Daoy (cell line): Measurements from ENCODE around the gene PHAF1. TPM values are rescaled to one million over a fixed set of nuclear protein-coding genes. Genes with fewer than 3 reads are reported as not detected.

Source experiments
- DNase-seq: peaks from one replicate; pipeline ENCODE4 v3.0.0-alpha.2; 2015; ENCODE audit warnings: low read depth
- total RNA-seq: library from RNA; depleted of rRNA; stranded (reverse); fragments of >200 nt; shearing (Covaris generic); gene quantifications from 2 replicates; pipeline ENCODE4 v1.2.3, GENCODE V29; 2014

PHAF1 gene
- total RNA-seq, 1 experiment from 2014 or later, result 12.5 TPM

DNA sequence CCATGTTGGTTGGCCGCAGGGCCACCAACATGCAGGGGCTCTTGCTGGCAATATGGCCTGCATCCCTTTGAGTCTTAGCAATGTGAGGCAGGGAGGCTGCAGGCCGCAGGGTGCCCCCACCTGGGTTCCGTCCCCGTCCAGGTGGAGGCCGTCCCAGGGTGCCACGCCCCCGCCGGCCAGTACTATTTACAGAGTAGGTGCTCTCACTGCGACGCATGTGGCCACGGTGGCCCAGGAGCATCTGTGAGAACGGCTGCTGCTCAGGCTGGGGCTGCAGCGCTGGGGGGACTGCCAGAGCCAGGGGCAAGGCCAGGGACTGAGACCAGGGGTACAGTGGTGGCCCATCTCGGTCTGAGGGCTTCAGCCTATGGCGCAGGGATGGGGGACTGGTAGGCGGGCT, 70.4 kb downstream of the PHAF1 start:
- no peak for DNase-seq

GRCh38 chr16:67181346-67181745, 71.6 kb downstream of the PHAF1 start:
- DNase-seq, result peak; percentile 59

- no peak for DNase-seq
These were observed 72.5 kb downstream of the PHAF1 start for GRCh38 chr16:67182288-67182687.

GRCh38 chr16:67183284-67183626, 73.5 kb downstream of the PHAF1 start:
- DNase-seq, result no peak

DNA sequence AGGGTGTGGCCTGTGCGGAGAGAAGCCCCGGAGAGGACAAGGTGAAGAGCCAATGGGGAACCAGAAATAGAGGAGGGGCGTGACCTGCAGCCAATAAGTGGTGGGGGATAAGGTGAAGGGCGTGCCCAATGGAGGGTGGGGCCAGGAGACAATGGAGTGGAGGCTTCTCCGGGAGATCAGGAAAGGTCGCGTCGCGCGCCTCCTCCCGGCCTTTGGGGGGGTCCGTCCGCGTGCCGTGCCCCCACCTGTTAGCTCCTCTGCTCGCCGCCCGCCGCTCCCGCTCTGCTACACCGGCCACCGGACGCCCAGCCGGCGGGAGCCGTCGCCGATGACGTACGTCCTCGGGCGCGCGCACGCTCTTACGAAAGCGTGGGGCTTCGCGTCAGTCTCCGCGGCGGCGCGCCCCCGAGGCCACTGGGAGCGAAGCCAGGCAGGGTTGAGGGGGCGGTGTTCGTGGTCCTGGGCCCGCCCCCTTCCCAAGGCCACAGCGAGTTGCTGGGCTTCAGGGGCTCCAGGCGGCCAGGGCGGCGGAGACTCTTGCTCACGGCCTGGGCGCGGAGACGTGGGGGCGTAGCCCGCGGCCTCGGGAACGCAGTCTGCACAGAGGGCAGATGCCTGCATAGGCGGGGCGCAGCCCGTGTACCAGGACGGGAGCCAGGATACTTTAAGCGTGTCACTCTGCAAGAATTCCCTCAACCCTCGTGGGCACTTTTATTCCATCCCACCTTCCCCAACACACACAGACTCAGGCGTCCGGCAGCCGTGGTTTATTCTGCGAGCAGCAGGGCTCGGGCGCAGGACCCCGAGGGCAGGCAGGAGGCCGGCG, 74.1 kb downstream of the PHAF1 start, which contains the start of gene MATCAP1:
Gene MATCAP1 (minus strand): TSS at position 337 of the 826 bp plus-strand sequence. CDS start 3,353 bp downstream, outside the sequence.
- DNase-seq, result peak; percentile 96

- DNase-seq, result peak; percentile 41
These were observed 74.8 kb downstream of the PHAF1 start for GRCh38 chr16:67184453-67184994.

- DNase-seq, result peak; percentile 89
These were observed 75.4 kb downstream of the PHAF1 start for GRCh38 chr16:67184995-67185650.

GRCh38 chr16:67185651-67186134, 76.0 kb downstream of the PHAF1 start:
- DNase-seq, result no peak

DNA sequence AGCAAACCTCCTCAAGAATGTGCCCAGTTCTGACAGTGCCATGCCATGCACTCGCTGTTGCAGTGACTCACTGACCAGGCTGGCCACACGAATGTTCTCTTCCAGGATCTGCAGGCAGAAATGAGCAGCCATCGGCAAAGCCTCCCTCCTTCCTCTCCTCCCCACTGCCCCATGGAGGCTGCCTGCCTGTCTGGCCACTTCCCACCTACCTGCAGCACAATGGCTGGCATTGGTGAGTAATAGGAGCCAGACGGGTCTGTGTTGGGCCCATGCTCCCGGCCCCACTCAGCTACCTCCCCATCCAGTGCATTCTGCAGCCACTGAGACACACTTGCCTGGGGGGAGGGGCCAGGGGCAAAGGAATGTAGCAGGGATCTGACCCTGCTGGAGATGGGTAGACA, 76.8 kb downstream of the PHAF1 start:
- peak; percentile 40 for DNase-seq

DNA sequence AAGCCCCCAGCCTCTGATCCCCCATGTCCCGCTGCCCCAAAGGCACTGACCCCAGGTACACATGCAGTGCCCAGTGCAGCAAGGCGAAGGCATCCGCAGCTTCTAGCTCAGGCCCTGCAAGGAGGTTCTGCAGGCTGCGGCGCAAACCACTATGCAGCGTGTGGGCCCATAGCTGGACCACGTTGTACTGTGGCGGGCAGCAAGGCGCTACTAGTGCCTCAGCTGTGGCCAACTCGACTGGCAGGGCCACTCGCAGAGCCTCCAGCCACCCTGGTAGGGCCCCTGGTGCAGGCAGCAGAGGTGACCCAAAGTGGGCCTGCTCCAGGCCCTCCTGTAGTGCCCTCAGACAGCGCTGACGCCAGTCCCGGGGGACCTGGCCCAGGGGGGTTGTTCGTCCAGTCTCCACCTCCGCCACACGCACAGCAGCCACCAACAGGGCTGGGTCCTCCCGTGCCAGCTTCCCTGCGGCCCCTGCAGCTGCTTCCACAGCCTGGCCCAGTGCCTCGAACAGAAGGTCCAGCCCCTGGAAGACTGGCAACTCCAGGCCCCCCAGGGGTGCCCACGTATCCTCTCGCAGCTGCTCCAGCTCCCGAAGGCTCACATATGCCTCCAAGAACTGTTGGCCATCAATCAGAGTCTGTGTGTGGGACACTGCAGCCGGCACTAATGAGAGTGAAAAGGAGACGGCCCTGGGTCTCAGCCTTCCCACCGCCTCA, 77.6 kb downstream of the PHAF1 start:
- DNase-seq, result no peak

- DNase-seq, result no peak
These were observed 78.6 kb downstream of the PHAF1 start for GRCh38 chr16:67188323-67188722.

GRCh38 chr16:67188798-67189197, 79.1 kb downstream of the PHAF1 start:
- no peak for DNase-seq

DNA sequence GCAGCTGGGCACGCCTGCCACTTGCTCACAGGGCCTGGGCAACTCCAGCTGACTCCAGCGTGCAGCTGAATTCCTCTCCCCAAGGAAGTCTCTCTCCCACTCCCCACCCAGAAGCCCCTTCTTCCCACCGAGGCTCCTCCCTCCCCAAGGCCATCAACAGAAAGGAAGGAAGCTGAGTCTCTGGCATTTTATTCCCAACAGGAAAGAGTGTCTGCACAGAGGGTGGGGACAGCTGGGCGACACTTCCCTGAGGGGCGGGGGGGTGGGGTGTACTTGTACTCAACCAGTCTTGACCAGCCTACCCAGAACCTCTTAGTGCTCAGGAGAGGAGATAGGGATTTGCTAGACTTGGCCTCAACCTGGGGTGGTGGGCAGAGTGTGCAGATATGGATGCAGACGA, 80.3 kb downstream of the PHAF1 start, which contains the start of gene EXOC3L1:
Gene EXOC3L1 (minus strand): TSS at position 96 of the 400 bp plus-strand sequence. CDS start 460 bp downstream, outside the sequence.
- no peak for DNase-seq

DNA sequence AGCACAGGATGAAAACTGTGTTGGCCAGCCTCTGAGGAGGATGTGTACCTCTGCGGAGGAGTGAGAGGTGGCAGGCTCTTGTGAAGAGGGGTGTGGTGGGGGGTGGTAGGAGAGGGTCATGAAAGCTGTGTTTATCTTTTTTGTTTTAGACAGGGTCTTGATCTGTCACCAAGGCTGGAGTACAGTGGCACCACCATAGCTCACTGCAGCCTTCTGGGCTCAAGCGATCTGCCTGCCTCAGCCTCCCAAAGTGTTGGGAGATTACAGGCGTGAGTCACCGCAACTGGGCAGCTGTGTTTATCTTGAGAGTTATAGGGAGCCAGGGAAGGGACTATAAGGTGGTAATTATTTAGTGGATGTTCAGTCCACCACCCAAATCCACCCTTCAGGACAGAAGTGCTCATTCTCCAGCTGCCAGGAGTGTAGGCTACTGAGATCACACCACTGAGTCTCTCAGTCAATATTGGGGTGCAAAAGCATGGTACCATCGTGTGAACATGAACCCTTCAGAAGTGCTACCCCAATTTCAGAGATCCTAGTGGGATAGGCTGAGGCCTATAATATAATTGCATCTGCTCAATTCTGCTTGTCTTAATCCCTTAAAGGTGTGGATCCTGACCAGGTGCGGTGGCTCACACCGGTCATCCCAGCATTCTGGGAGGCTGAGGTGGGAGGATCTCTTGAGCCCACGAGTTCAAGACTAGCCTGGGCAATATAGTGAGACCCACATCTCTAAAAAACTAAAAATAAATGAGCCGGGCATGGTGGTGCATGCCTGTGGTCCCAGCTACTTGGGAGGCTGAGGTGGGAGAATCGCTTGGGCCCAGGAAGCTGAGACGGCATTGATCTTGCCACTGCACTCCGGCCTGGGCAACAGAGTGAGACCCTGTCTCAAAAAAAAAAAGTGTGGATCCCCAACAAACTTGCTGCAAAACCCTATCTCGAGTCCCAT, 81.0 kb downstream of the PHAF1 start:
- peak; percentile 39 for DNase-seq

GRCh38 chr16:67191411-67191994, 81.8 kb downstream of the PHAF1 start:
- no peak for DNase-seq

GRCh38 chr16:67191995-67192681, 82.4 kb downstream of the PHAF1 start, which contains the start of gene E2F4:
Gene E2F4 (plus strand): TSS chr16:67192155. CDS start chr16:67192228, 73 bp downstream.
- DNase-seq, result peak; percentile 93

GRCh38 chr16:67192781-67193361, 83.1 kb downstream of the PHAF1 start:
- DNase-seq, result no peak

DNA sequence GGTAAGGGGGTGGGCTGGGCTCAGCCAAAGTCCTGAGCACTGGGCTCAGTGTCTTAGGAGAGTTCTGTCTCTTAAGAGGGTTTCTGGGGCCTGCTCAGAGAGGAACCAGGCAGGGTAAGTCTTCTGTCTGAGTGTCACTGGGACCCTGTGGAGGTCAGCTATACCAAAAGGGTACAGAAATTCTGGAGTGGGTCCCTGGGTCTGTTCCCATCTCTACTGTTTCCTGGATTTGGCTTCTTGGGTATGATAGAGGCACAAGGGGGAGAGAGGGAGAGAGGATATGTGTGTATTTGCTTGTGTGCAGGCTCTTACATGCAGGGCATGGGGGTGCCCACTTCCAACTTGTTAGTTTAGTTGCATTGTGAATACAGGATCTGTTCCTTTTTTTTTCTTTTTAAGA, 83.8 kb downstream of the PHAF1 start:
- no peak for DNase-seq

DNA sequence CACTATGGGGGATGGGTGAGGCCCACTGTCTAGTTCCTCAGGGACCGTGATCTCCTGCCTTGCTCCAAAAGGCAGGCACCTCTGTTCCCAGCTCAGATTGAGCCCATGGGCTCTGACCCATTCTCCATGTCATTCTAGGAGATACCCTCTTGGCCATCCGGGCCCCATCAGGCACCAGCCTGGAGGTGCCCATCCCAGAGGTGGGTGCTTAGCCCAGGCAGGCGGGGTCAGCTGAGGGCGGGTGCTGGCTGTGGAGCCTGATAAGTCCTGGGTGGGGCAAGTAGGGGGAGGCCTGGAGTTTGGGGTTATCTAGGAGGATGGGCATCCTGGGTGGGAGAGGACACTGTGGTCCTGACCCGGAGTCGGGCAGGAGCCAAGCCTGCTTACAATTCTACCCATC, 84.5 kb downstream of the PHAF1 start:
- no peak for DNase-seq
